ENCODE measurements around the gene MALT1.

MALT1 gene

DNA sequence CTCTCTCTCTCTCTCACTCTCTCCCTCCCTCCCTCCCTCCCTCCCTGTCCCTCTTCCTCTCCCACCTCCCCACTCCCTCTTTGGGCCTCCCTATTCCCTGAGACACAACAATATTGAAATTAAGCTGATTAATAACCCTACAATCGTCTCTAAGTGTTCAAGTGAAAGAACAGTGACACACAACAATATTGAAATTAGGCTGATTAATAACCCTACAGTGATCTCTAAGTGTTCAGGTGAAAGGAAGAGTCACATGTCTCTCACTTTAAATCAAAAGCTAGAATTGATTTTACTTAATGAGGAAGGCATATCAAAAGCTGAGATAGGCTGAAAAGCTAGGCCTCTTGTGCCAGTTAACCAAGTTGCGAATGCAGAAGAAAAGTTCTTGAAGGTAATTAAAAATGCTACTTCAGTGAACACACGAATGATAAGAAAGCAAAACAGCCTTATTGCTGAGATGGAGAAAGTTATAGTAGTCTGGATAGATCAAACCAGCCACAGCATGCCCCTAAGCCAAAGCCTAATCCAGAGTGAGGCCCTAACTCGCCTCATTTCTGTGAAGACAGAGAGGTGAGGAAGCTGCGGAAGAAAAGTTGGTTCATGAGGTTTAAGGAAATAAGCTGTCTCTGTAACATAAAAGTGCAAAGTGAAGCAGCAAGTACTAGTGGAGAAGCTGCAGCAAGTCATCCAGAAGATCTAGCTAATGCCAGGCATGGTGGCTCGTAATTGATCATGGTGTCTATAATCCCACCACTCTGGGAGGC lies 21.3 kb downstream of the MALT1 start:
- DNase-seq (ENCODE audit: low spot score), result no peak
- no peak overlapping the region for H3K27ac ChIP-seq
- CTCF ChIA-PET, result interaction anchor here (0.6 kb wide), 1 partner anchor 558 kb away, joined by 6 read pairs; no protein-coding TSS in a partner anchor
- POLR2A ChIA-PET (ENCODE audit: low non-redundant PET), result no interaction called here
- TF ChIP-seq, protein P1, sequence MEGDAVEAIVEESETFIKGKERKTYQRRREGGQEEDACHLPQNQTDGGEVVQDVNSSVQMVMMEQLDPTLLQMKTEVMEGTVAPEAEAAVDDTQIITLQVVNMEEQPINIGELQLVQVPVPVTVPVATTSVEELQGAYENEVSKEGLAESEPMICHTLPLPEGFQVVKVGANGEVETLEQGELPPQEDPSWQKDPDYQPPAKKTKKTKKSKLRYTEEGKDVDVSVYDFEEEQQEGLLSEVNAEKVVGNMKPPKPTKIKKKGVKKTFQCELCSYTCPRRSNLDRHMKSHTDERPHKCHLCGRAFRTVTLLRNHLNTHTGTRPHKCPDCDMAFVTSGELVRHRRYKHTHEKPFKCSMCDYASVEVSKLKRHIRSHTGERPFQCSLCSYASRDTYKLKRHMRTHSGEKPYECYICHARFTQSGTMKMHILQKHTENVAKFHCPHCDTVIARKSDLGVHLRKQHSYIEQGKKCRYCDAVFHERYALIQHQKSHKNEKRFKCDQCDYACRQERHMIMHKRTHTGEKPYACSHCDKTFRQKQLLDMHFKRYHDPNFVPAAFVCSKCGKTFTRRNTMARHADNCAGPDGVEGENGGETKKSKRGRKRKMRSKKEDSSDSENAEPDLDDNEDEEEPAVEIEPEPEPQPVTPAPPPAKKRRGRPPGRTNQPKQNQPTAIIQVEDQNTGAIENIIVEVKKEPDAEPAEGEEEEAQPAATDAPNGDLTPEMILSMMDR (conservative IDR thresholded peaks at IDR 0.05; ENCODE audit: low read depth), result no peak

- CTCF ChIA-PET, result no interaction called here
- TF ChIP-seq, protein P1 (conservative IDR thresholded peaks at IDR 0.05; ENCODE audit: low read depth), result no peak
- H3K27ac ChIP-seq, result no peak overlapping the region
- POLR2A ChIA-PET (ENCODE audit: low non-redundant PET), result no interaction called here
- no peak for DNase-seq (ENCODE audit: low spot score)
Measured at GRCh38 chr18:58694221-58694620, 23.0 kb downstream of the MALT1 start.

DNA sequence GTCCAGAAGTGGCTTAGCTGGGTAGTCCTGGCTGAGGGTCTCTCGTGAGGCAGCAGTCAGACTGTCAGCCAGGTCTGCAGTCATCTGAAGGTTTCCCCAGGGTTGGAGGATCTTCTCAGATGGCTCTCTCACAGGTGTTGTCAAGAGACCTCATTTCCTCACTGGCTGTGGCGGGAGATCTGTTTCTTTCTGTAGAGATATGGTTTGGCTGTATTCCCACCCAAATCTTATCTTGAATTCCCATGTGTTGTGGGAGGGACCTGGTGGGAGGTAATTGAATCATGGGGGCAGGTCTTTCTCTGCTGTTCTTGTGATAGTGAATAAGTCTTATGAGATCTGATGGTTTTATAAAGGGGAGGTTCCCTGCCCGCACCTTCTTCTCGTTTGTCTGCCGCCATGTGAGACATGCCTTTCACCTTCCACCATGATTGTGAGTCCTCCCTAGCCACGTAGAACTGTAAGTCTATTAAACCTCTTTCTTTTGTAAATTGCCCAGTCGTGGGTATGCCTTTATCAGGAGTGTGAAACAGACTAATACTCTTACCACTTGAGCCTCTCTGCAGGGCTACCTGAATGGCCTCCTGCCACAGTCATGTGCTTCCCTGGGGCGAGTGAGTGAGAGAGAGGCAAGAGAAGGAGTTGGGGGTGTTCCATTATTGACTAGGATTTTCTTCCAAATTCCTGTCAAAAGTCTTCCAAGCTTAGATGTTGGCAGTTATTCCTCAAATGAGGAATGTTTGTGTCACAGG lies 23.6 kb downstream of the MALT1 start:
- no peak overlapping the region for H3K27ac ChIP-seq
- ChIA-PET POLR2A (ENCODE audit: low non-redundant PET) (no interaction called here), CTCF (interaction anchor here (0.5 kb wide), 1 partner anchor 60 kb away, joined by 3 read pairs; no protein-coding TSS in a partner anchor)
- no peak for DNase-seq (ENCODE audit: low spot score)
- TF ChIP-seq, protein P1 (conservative IDR thresholded peaks at IDR 0.05; ENCODE audit: low read depth), result no peak

GRCh38 chr18:58695772-58696171 lies 24.5 kb downstream of the MALT1 start:
- POLR2A ChIA-PET (ENCODE audit: low non-redundant PET), result no interaction called here
- no peak for DNase-seq (ENCODE audit: low spot score)
- no peak overlapping the region for H3K27ac ChIP-seq
- TF ChIP-seq, protein P1 (conservative IDR thresholded peaks at IDR 0.05; ENCODE audit: low read depth), result no peak
- CTCF ChIA-PET, result no interaction called here

DNA sequence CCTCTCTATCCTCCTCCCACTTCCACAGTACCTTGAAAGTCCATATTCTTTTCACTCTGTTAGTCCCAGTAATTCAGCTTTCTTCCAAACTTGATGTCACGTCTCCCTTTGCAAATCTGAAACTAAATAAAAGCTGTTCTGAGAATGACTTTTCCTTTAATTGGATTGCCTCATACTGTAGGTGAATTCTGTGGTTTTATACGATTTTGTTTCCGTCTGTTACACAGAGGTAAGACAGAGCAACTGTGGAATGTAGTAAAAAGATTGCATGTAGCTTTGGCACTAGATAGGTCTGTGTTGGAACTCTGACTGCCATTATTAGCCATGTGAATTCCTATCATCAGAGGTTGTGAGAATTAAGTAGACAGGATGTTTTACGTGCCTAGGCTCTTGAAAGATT lies 25.9 kb downstream of the MALT1 start:
- no peak overlapping the region for H3K27ac ChIP-seq
- POLR2A ChIA-PET (ENCODE audit: low non-redundant PET), result no interaction called here
- TF ChIP-seq, protein P1 (conservative IDR thresholded peaks at IDR 0.05; ENCODE audit: low read depth), result no peak
- DNase-seq (ENCODE audit: low spot score), result no peak
- CTCF ChIA-PET, result no interaction called here

DNA sequence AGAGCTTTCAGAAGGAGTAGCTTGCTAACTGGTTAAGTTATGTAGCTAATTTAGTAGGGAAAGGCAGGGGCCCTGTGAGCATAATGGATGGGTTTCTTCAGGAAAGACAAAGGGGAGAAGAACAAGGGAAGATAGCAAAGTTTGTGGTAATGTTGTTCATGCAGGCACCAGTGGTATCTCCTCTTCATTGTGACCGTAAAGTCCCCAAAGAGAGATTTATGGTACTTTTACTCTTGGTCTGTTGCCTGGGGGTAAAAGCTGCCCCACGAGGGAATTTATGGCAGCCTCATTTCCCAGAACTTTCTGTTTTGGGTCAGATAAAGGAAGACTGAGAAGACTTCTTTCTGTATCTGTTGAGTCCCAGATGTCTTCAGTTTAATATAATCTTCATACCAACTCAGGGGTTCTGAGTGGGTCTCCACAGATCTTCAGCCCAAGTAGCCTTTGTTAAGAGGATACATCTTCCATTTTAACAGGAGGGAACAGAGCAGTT lies 27.5 kb downstream of the MALT1 start:
- ChIA-PET CTCF (no interaction called here), POLR2A (ENCODE audit: low non-redundant PET) (no interaction called here)
- DNase-seq (ENCODE audit: low spot score), result no peak
- no peak overlapping the region for H3K27ac ChIP-seq
- TF ChIP-seq, protein P1 (conservative IDR thresholded peaks at IDR 0.05; ENCODE audit: low read depth), result no peak
